ENCODE data around the gene MAP3K21.

The MAP3K21 gene

GRCh38 chr1:233279971-233280370 is 47.6 kb upstream of the MAP3K21 start:
- ATAC-seq: no peak
- TF ChIP-seq TOX (CRISPR knock-in tag; IDR thresholded peaks at IDR 0.05; ENCODE audit: borderline replicate concordance): no peak
- TF ChIP-seq ESRRG (CRISPR knock-in tag; IDR thresholded peaks at IDR 0.05): no peak
- no peak for TF ChIP-seq ZC3H10 (CRISPR knock-in tag; IDR thresholded peaks at IDR 0.05)
- TF ChIP-seq CSDC2 (CRISPR knock-in tag; IDR thresholded peaks at IDR 0.05): no peak
- TF ChIP-seq PPARA (CRISPR knock-in tag; IDR thresholded peaks at IDR 0.05; ENCODE audit: borderline replicate concordance): no peak
- no peak for TF ChIP-seq SNAI2 (CRISPR knock-in tag; IDR thresholded peaks at IDR 0.05)
- TF ChIP-seq ZFP3 (CRISPR knock-in tag; IDR thresholded peaks at IDR 0.05): no peak
- TF ChIP-seq ZNF8 (CRISPR knock-in tag; IDR thresholded peaks at IDR 0.05): no peak
- TF ChIP-seq ISL1 (CRISPR knock-in tag; IDR thresholded peaks at IDR 0.05): no peak
- no peak for TF ChIP-seq RARB (CRISPR knock-in tag; IDR thresholded peaks at IDR 0.05)
- TF ChIP-seq ZFP30 (CRISPR knock-in tag; IDR thresholded peaks at IDR 0.05): no peak
- no peak for TF ChIP-seq CREB5 (CRISPR knock-in tag; IDR thresholded peaks at IDR 0.05; ENCODE audit: low read depth)
- no peak for TF ChIP-seq POU6F1 (CRISPR knock-in tag; IDR thresholded peaks at IDR 0.05; ENCODE audit: borderline replicate concordance, low read depth)
- TF ChIP-seq BACH2 (CRISPR knock-in tag; IDR thresholded peaks at IDR 0.05; ENCODE audit: borderline replicate concordance): no peak
- TF ChIP-seq ZNF70 (CRISPR knock-in tag; IDR thresholded peaks at IDR 0.05): no peak
- no peak for TF ChIP-seq PATZ1 (CRISPR knock-in tag; IDR thresholded peaks at IDR 0.05; ENCODE audit: borderline replicate concordance)

GRCh38 chr1:233281711-233282581 is 45.6 kb upstream of the MAP3K21 start:
- peak; percentile 71 for ATAC-seq
- TF ChIP-seq ZNF565 (CRISPR knock-in tag; conservative IDR thresholded peaks at IDR 0.05; ENCODE audit: low read depth) (no peak), GLIS3 (CRISPR knock-in tag; IDR thresholded peaks at IDR 0.05) (no peak), ZC3H10 (CRISPR knock-in tag; IDR thresholded peaks at IDR 0.05) (no peak), PATZ1 (CRISPR knock-in tag; IDR thresholded peaks at IDR 0.05; ENCODE audit: borderline replicate concordance) (no peak), ZNF8 (CRISPR knock-in tag; IDR thresholded peaks at IDR 0.05) (no peak), TOX (CRISPR knock-in tag; IDR thresholded peaks at IDR 0.05; ENCODE audit: borderline replicate concordance) (no peak)

- no peak for TF ChIP-seq ZC3H10 (CRISPR knock-in tag; IDR thresholded peaks at IDR 0.05)
- TF ChIP-seq PATZ1 (CRISPR knock-in tag; IDR thresholded peaks at IDR 0.05; ENCODE audit: borderline replicate concordance): no peak
- ATAC-seq: no peak
Observed at GRCh38 chr1:233282582-233282886, 45.0 kb upstream of the MAP3K21 start.

GRCh38 chr1:233289676-233290075 is 37.8 kb upstream of the MAP3K21 start:
- no peak for ATAC-seq
- TF ChIP-seq ZFP3 (CRISPR knock-in tag; IDR thresholded peaks at IDR 0.05): no peak
- no peak for TF ChIP-seq BACH2 (CRISPR knock-in tag; IDR thresholded peaks at IDR 0.05; ENCODE audit: borderline replicate concordance)
- TF ChIP-seq TCF4 (CRISPR knock-in tag; IDR thresholded peaks at IDR 0.05; ENCODE audit: borderline replicate concordance): no peak
- no peak for TF ChIP-seq ARNTL (CRISPR knock-in tag; IDR thresholded peaks at IDR 0.05; ENCODE audit: borderline replicate concordance, low read depth)
- TF ChIP-seq ISL1 (CRISPR knock-in tag; IDR thresholded peaks at IDR 0.05): no peak
- no peak for TF ChIP-seq PATZ1 (CRISPR knock-in tag; IDR thresholded peaks at IDR 0.05; ENCODE audit: borderline replicate concordance)
- no peak for TF ChIP-seq PPARA (CRISPR knock-in tag; IDR thresholded peaks at IDR 0.05; ENCODE audit: borderline replicate concordance)
- no peak for TF ChIP-seq SNAI2 (CRISPR knock-in tag; IDR thresholded peaks at IDR 0.05)
- no peak for TF ChIP-seq TSHZ2 (CRISPR knock-in tag; IDR thresholded peaks at IDR 0.05)
- TF ChIP-seq OSR1 (CRISPR knock-in tag; IDR thresholded peaks at IDR 0.05): no peak
- no peak for TF ChIP-seq ZNF70 (CRISPR knock-in tag; IDR thresholded peaks at IDR 0.05)

Measured in SK-N-SH treated with all-trans-retinoic acid at 6 μM for 48 hours (cell line).